Activated B cell treated with CpG ODN at 0.5 μM for 24 hours (primary cell): ENCODE data around the gene HDAC10. TPM values are rescaled to one million over a fixed set of nuclear protein-coding genes. Genes with fewer than 3 reads are reported as not detected.

ENCODE experiments used
- ATAC-seq: fragments of 200-7000 bp; cut with Tn5 transposase; one replicate; pipeline ENCODE4 v1.10.0; 2021; ENCODE audit warnings: low read depth, mild to moderate bottlenecking, moderate library complexity
- CTCF ChIA-PET: fragments of 350-600 bp; sonication (Branson Sonifier 250); formaldehyde crosslinking; loops from one replicate; lab custom pipeline; 2021; ENCODE audit warnings: antibody characterized with exemption; lab: Charles Lee
- POLR2A ChIA-PET: fragments of 350-600 bp; sonication (Branson Sonifier 250); formaldehyde crosslinking; loops from one replicate; lab custom pipeline; 2021; ENCODE audit warnings: antibody characterized with exemption; lab: Charles Lee
- DNase-seq: peaks from one replicate; pipeline ENCODE4 v3.0.0; 2022
- H3K27ac Mint-ChIP-seq: one replicate; pipeline ENCODE4 v1.8.0; 2020; ENCODE audit warnings: mixed read lengths
- H3K27me3 Mint-ChIP-seq: one replicate; pipeline ENCODE4 v1.8.0; 2021; ENCODE audit warnings: mixed read lengths
- H3K36me3 Mint-ChIP-seq: one replicate; pipeline ENCODE4 v1.8.0; 2021; ENCODE audit warnings: low read depth, mixed read lengths
- H3K4me1 Mint-ChIP-seq: one replicate; pipeline ENCODE4 v1.8.0; 2021; ENCODE audit warnings: mixed read lengths
- H3K4me3 Mint-ChIP-seq: one replicate; pipeline ENCODE4 v1.8.0; 2020; ENCODE audit warnings: mild to moderate bottlenecking, mixed read lengths
- H3K9me3 Mint-ChIP-seq: one replicate; pipeline ENCODE4 v1.8.0; 2020; ENCODE audit warnings: mixed read lengths
- CTCF ChIP-seq: fragments of 200-600 bp; IDR thresholded peaks from one replicate; pipeline ENCODE4 v1.8.0; 2022; ENCODE audit warnings: antibody characterized with exemption, mild to moderate bottlenecking
- intact Hi-C: fragments of 100-400 bp; cut with micrococcal nuclease; formaldehyde crosslinking; loops from one replicate; pipeline ENCODE4 v1.15.1; 2024
- total RNA-seq: library from RNA; stranded (reverse); gene quantifications from 2 replicates; pipeline ENCODE4 v1.2.3, GENCODE V29; 2022

Gene HDAC10
- total RNA-seq, 1 donor from 2014 or later = 68.2 TPM

GRCh38 chr22:50203288-50203687, 47.8 kb downstream of the HDAC10 start:
- DNase-seq = no peak
- H3K4me1 Mint-ChIP-seq = peaks cover 42% of the 10 kb centered on the region
- intact Hi-C loops = loop anchor here (10.0 kb wide), 2 partner anchors 188 to 348 kb away; partner anchors contain the start of genes IL17REL and ZBED4
- H3K36me3 Mint-ChIP-seq = peaks cover 39% of the 10 kb centered on the region
- ChIA-PET POLR2A (interaction anchor here (0.9 to 4.9 kb wide), 2 partner anchors 12 to 32 kb away, joined by 3 to 72 read pairs; partner anchors contain the start of gene PANX2), CTCF (no interaction called here)
- no peak for TF ChIP-seq CTCF
- no peak overlapping the region for H3K4me3 Mint-ChIP-seq
- H3K9me3 Mint-ChIP-seq = no peaks in the 10 kb centered on the region
- H3K27me3 Mint-ChIP-seq = no peaks in the 10 kb centered on the region
- no peak overlapping the region for H3K27ac Mint-ChIP-seq
- no peak for ATAC-seq

GRCh38 chr22:50202130-50202666, 48.9 kb downstream of the HDAC10 start:
- ChIA-PET POLR2A (interaction anchor here (4.9 kb wide), 1 partner anchor 11 kb away, joined by 72 read pairs; no protein-coding TSS in a partner anchor), CTCF (interaction anchor here (1.0 kb wide), 1 partner anchor 12 kb away, joined by 3 read pairs; no protein-coding TSS in a partner anchor)
- peaks cover 34% of the 10 kb centered on the region for H3K4me1 Mint-ChIP-seq
- peak overlapping the region; percentile 35 for H3K27ac Mint-ChIP-seq
- no peak for TF ChIP-seq CTCF
- no peak for ATAC-seq
- DNase-seq = no peak
- peaks cover 35% of the 10 kb centered on the region for H3K36me3 Mint-ChIP-seq
- intact Hi-C loops = loop anchor here (10.0 kb wide), 2 partner anchors 187 to 347 kb away; partner anchors contain the start of genes IL17REL and ZBED4
- H3K27me3 Mint-ChIP-seq = no peaks in the 10 kb centered on the region
- H3K9me3 Mint-ChIP-seq = no peaks in the 10 kb centered on the region
- peak overlapping the region; percentile 85 for H3K4me3 Mint-ChIP-seq

GRCh38 chr22:50201191-50202129, 49.6 kb downstream of the HDAC10 start:
- peak overlapping the region; percentile 85 for H3K4me3 Mint-ChIP-seq
- CTCF ChIA-PET = interaction anchor here (1.0 kb wide), 1 partner anchor 11 kb away, joined by 3 read pairs; no protein-coding TSS in a partner anchor
- no peak for DNase-seq
- H3K36me3 Mint-ChIP-seq = peaks cover 33% of the 10 kb centered on the region
- no peaks in the 10 kb centered on the region for H3K9me3 Mint-ChIP-seq
- peaks cover 26% of the 10 kb centered on the region for H3K4me1 Mint-ChIP-seq
- H3K27me3 Mint-ChIP-seq = no peaks in the 10 kb centered on the region
- POLR2A ChIA-PET = interaction anchor here (0.6 to 4.9 kb wide), 3 partner anchors 10 to 265 kb away, joined by 3 to 72 read pairs (median 5); no protein-coding TSS in a partner anchor
- peak; percentile 20 for ATAC-seq
- no peak for TF ChIP-seq CTCF
- intact Hi-C loops = loop anchor here (2.0 to 10.0 kb wide), 4 partner anchors 17 to 347 kb away; partner anchors contain the start of genes IL17REL, TRABD and ZBED4
- H3K27ac Mint-ChIP-seq = peak overlapping the region; percentile 35

- DNase-seq (peak; percentile 88), ATAC-seq (peak; percentile 93)
- ChIA-PET CTCF (no interaction called here), POLR2A (interaction anchor here (0.8 to 4.9 kb wide), 5 partner anchors 9 to 307 kb away, joined by 3 to 72 read pairs (median 5); partner anchors contain the start of genes LMF2 and NCAPH2)
- intact Hi-C loops = loop anchor here (1.0 to 10.0 kb wide), 5 partner anchors 9 to 346 kb away; partner anchors contain the start of genes IL17REL, TRABD and ZBED4
- peaks cover 26% of the 10 kb centered on the region for H3K4me1 Mint-ChIP-seq
- no peaks in the 10 kb centered on the region for H3K27me3 Mint-ChIP-seq
- peak within 1 kb of the TSS; percentile 85 for H3K4me3 Mint-ChIP-seq
- peak within 1 kb of the TSS; percentile 35 for H3K27ac Mint-ChIP-seq
- peaks cover 33% of the 10 kb centered on the region for H3K36me3 Mint-ChIP-seq
- no peaks in the 10 kb centered on the region for H3K9me3 Mint-ChIP-seq
- TF ChIP-seq CTCF = no peak
These were observed 50.4 kb downstream of the HDAC10 start, which contains the start of gene SELENOO for GRCh38 chr22:50200461-50201190. SELENOO (plus strand) TSS chr22:50201011; CDS start chr22:50201037, 26 bp downstream.
